Stomach smooth muscle (tissue), 2 donors: ENCODE results near the gene ANKRD34C.
A peak's percentile ranks its signal among the peaks of the same experiment; 100 is the strongest.
"Not testable (repeated sequence)": the region's sequence is repeated elsewhere in the genome, so short reads cannot be mapped to it uniquely, and the experiment has no call there.

Experiments
- H3K27ac ChIP-seq: one replicate; pipeline ENCODE4 v1.7.0; 2013; ENCODE audit warnings: mild to moderate bottlenecking, low read length, inconsistent platforms
- H3K27me3 ChIP-seq, 2 donors: one replicate each; pipeline ENCODE4 v1.7.0; 2013; ENCODE audit warnings: low read length in 2 of 2; ENCODE audit not compliant: insufficient read depth in 2 of 2, control insufficient read depth in 1 of 2
- H3K36me3 ChIP-seq, 2 donors: one replicate each; pipeline ENCODE4 v1.7.0; 2013; ENCODE audit warnings: low read length in 2 of 2; ENCODE audit not compliant: control insufficient read depth in 2 of 2, insufficient read depth in 2 of 2
- H3K4me1 ChIP-seq: one replicate; pipeline ENCODE4 v1.7.0; 2013; ENCODE audit warnings: low read length; ENCODE audit not compliant: control insufficient read depth, insufficient read depth
- H3K4me3 ChIP-seq, 2 donors: one replicate each; pipeline ENCODE4 v1.7.0; 2013; ENCODE audit warnings: low read length in 2 of 2
- H3K9ac ChIP-seq, 2 donors: one replicate each; pipeline ENCODE4 v1.7.0; 2013; ENCODE audit warnings: low read length in 2 of 2, mild to moderate bottlenecking in 1 of 2
- H3K9me3 ChIP-seq, 2 donors: one replicate each; pipeline ENCODE4 v1.7.0; 2013; ENCODE audit warnings: low read length in 2 of 2; ENCODE audit not compliant: control insufficient read depth in 2 of 2
- donor health status: healthy.
- donor health status: Pancreatic carcinoma.

ANKRD34C gene

DNA sequence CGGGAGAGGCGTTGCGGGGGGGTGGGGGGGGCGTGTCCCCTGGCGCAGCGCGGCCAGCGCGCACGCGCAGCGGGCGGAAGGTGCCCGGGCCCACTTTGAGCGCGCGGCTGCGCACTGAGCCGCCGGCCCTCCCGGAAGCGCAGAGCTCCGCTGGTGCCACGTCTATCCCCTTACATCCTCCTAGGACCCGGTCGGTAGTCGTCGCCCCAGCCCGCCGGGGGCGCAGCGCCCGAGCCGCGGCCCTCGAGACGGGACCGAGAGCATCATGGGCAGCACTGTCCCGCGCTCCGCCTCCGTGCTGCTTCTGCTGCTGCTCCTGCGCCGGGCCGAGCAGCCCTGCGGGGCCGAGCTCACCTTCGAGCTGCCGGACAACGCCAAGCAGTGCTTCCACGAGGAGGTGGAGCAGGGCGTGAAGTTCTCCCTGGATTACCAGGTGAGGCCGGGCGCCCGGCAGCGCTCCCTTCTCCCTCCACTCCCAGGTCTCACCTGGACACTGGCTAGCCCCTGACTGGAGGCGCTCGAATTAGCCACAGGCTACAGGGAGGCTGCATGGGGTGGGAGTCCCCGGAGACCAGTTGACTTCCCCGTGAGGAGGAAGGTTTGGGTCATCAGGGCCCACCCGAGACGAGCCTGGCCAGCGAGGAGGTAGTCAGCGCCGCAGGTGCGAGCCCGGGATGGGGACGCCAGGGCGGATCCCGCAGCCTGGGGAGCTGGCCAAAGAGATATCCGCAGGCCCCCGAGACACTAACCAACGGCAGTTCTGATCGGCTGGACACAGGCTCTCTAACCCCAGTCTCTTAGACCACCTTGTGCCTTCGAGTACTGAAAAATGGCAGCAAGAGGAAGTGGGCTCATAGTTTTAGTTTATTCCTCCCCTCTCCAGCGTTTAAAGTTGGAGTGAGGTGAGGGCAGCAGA, 28.7 kb downstream of the ANKRD34C start, which contains the start of gene TMED3:
Gene TMED3 (plus strand): TSS at position 128 of the 916 bp plus-strand sequence. CDS start 138 bp downstream, at position 266.
- peak within 1 kb of the TSS; percentile 78 to 87 for H3K4me3 ChIP-seq
- peaks cover 16 to 23% of the 10 kb centered on the region in 2 donors for H3K36me3 ChIP-seq
- no peak within 1 kb of the TSS for H3K27ac ChIP-seq
- peaks cover 15% of the 10 kb centered on the region for H3K4me1 ChIP-seq
- peaks cover 0 to 3% of the 10 kb centered on the region in 2 donors for H3K27me3 ChIP-seq
- H3K9me3 ChIP-seq, result no peaks in the 10 kb centered on the region
- H3K9ac ChIP-seq, result peak within 1 kb of the TSS; percentile 52 to 76

- no peaks in the 10 kb centered on the region for H3K9me3 ChIP-seq
- H3K27me3 ChIP-seq, result peaks cover 0 to 3% of the 10 kb centered on the region in 2 donors
- peaks cover 16 to 24% of the 10 kb centered on the region in 2 donors for H3K36me3 ChIP-seq
- H3K27ac ChIP-seq, result no peak overlapping the region
- H3K4me1 ChIP-seq, result peaks cover 15% of the 10 kb centered on the region
- peak overlapping the region in 1 of 2 donors; percentile 52 for H3K9ac ChIP-seq
- peak overlapping the region; percentile 78 to 87 for H3K4me3 ChIP-seq
These were observed 29.5 kb downstream of the ANKRD34C start for GRCh38 chr15:79311901-79312553.

- Histone ChIP-seq H3K4me1 (peaks cover 15% of the 10 kb centered on the region), H3K27ac (no peak overlapping the region), H3K9me3 (no peaks in the 10 kb centered on the region), H3K4me3 (no peak overlapping the region), H3K9ac (no peak overlapping the region), H3K27me3 (no peaks in the 10 kb centered on the region), H3K36me3 (peaks cover 27 to 36% of the 10 kb centered on the region in 2 donors)
These were observed 31.7 kb downstream of the ANKRD34C start for GRCh38 chr15:79314186-79314585.

- no peaks in the 10 kb centered on the region for H3K27me3 ChIP-seq
- peaks cover 15% of the 10 kb centered on the region for H3K4me1 ChIP-seq
- H3K4me3 ChIP-seq, result no peak overlapping the region
- H3K27ac ChIP-seq, result no peak overlapping the region
- H3K9ac ChIP-seq, result no peak overlapping the region
- peaks cover 27 to 36% of the 10 kb centered on the region in 2 donors for H3K36me3 ChIP-seq
- H3K9me3 ChIP-seq, result no peaks in the 10 kb centered on the region
These were observed 32.3 kb downstream of the ANKRD34C start for GRCh38 chr15:79314811-79315210.

- peaks cover 15% of the 10 kb centered on the region for H3K4me1 ChIP-seq
- H3K4me3 ChIP-seq, result no peak overlapping the region
- H3K36me3 ChIP-seq, result peaks cover 29 to 36% of the 10 kb centered on the region in 2 donors
- no peaks in the 10 kb centered on the region for H3K27me3 ChIP-seq
- no peaks in the 10 kb centered on the region for H3K9me3 ChIP-seq
- H3K9ac ChIP-seq, result no peak overlapping the region
- H3K27ac ChIP-seq, result no peak overlapping the region
These were observed 33.3 kb downstream of the ANKRD34C start for GRCh38 chr15:79315623-79316328.

DNA sequence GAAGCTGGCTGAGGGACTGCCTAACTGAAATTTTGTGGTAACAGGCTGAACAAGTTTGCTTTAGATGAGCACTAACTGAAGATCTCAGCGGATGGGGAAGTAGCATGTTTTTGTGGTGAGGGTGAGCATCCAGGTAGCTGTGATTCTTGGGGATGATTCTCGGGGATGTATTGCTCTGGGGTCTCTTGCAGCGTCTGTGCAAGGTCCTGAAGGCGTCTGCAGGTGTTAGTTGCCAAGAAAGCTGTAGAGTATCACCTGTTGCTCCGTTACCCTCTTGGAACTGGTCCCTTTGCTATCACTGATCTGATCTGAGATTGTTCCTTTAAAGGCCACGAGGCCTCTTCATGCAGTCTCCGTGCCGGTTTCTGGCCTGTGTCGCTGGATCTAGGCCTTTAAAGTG, 34.3 kb downstream of the ANKRD34C start:
- Histone ChIP-seq H3K36me3 (peaks cover 34 to 38% of the 10 kb centered on the region in 2 donors), H3K27me3 (no peaks in the 10 kb centered on the region), H3K4me3 (no peak overlapping the region), H3K9ac (no peak overlapping the region), H3K4me1 (peaks cover 6% of the 10 kb centered on the region), H3K9me3 (no peaks in the 10 kb centered on the region), H3K27ac (no peak overlapping the region)

GRCh38 chr15:79319973-79320372, 37.5 kb downstream of the ANKRD34C start:
- not testable (repeated sequence) for H3K4me3 ChIP-seq, H3K4me1 ChIP-seq, H3K9me3 ChIP-seq, H3K27ac ChIP-seq, H3K27me3 ChIP-seq, H3K9ac ChIP-seq
- peaks cover 29 to 33% of the 10 kb centered on the region in 2 donors for H3K36me3 ChIP-seq

- Histone ChIP-seq H3K27me3 (no peaks in the 10 kb centered on the region), H3K27ac (no peak overlapping the region), H3K9me3 (no peaks in the 10 kb centered on the region), H3K9ac (no peak overlapping the region), H3K36me3 (peaks cover 16 to 31% of the 10 kb centered on the region in 2 donors), H3K4me3 (no peak overlapping the region), H3K4me1 (no peaks in the 10 kb centered on the region)
These were observed 39.4 kb downstream of the ANKRD34C start for GRCh38 chr15:79321876-79322275.

DNA sequence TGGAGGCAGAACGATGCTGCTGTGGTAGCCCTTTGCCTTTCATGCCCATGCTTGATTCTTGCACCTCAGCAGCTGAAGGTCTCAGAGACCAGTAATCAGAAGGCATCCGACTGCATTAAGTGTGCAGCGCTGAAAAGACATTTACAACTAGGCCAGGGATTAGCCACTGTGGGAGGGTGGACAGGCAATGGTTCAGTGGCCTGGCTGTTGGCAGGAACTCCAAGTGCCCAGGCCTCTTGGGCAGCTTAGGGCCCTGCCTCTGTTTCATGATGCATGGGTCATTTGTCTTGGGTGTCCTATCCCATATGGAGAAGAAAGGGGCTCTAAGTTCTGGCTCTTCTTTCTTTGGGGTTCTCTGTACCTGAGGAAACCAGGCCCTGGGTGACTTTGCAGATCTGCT, 39.8 kb downstream of the ANKRD34C start:
- H3K36me3 ChIP-seq, result peaks cover 15 to 29% of the 10 kb centered on the region in 2 donors
- no peaks in the 10 kb centered on the region for H3K27me3 ChIP-seq
- no peak overlapping the region for H3K4me3 ChIP-seq
- no peak overlapping the region for H3K27ac ChIP-seq
- H3K9ac ChIP-seq, result no peak overlapping the region
- H3K9me3 ChIP-seq, result no peaks in the 10 kb centered on the region
- no peaks in the 10 kb centered on the region for H3K4me1 ChIP-seq

GRCh38 chr15:79322945-79323344, 40.4 kb downstream of the ANKRD34C start:
- Histone ChIP-seq H3K4me3 (no peak overlapping the region), H3K4me1 (no peaks in the 10 kb centered on the region), H3K9ac (no peak overlapping the region), H3K27ac (no peak overlapping the region), H3K9me3 (no peaks in the 10 kb centered on the region), H3K27me3 (no peaks in the 10 kb centered on the region), H3K36me3 (peaks cover 9 to 25% of the 10 kb centered on the region in 2 donors)
